ENCODE results near the gene FMO1.
A peak's percentile ranks its signal among the peaks of the same experiment; 100 is the strongest.
"Not testable (repeated sequence)": the region's sequence is repeated elsewhere in the genome, so short reads cannot be mapped to it uniquely, and the experiment has no call there.

FMO1 gene

DNA sequence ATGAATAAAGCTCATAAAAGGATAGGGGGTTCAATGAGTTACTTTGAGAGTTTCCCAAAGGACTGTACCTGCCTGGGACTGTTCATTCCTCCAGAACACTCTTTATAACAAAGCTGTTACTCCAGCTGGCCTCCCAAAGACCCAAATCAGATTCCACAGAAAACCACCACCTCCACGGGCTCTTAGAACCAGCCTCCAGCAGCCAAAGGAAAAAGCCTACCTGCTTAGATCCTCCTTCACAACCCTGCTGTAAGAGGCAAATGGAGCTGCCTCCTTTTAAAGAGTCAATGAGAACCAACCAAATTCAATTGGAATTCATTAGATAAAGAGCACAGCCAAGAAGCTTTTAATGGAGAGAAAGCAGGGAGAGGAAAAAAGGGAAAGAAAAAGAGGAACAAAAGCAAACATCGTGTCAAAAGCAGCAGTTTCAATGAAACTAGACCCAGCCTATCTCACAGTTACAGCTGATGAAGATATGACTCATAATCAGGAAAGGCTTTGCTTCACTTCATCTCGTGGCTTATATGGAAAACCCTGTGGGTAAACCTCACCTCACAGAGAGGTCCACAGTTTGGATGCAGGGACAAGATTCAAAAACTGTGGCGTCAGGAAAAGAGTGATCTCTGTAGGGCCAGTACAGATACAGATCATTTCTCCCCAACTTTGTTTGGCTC, 37.9 kb downstream of the FMO1 start:
- peak; percentile 9 for DNase-seq

GRCh38 chr1:171290621-171291020, 42.3 kb downstream of the FMO1 start:
- no peak for DNase-seq

- DNase-seq = no peak
Observed at GRCh38 chr1:171292799-171293198, 44.5 kb downstream of the FMO1 start.

- not testable (repeated sequence) for DNase-seq
Observed at GRCh38 chr1:171295383-171295782, 47.1 kb downstream of the FMO1 start.

DNA sequence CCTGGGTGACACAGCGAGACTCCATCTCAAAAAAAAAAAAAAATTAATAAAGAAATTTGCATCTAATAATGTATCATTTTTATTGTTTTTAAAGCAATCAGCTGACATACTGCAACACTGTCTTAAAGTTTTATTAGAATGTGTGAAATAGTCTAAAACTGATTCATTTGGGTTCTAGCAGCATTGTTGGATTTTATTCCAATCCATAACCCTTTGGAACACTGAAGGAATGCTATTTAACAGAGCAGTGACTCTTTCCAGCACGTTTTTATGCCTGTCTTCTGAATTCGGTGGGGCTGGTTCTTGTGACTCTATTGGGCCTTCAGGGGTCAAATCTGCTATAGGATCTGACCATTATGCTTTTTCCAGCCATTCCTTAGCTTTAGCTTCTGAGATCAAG, 47.5 kb downstream of the FMO1 start:
- DNase-seq = no peak

GRCh38 chr1:171296897-171297296, 48.6 kb downstream of the FMO1 start:
- DNase-seq = no peak

DNA sequence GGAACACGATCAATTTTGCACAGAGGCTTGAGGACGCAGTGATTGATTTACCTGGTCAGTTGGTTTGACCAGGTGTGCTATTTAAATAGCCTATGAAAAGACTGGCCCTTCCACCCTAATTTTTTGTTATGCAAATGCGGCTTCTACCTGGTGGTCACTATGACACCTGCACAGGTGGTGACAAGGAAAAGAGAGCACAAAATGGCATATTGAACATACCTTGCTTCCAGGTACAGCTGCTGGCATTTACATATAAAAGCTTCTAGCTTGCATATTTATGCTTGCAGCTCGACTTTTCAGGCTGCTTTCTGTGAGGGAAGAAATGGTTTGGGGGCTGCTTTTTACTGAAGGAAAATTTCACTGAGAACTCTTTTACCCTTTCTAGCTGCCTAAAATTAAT, 50.4 kb downstream of the FMO1 start:
- DNase-seq = no peak

GRCh38 chr1:171299342-171299741, 51.0 kb downstream of the FMO1 start:
- no peak for DNase-seq

DNA sequence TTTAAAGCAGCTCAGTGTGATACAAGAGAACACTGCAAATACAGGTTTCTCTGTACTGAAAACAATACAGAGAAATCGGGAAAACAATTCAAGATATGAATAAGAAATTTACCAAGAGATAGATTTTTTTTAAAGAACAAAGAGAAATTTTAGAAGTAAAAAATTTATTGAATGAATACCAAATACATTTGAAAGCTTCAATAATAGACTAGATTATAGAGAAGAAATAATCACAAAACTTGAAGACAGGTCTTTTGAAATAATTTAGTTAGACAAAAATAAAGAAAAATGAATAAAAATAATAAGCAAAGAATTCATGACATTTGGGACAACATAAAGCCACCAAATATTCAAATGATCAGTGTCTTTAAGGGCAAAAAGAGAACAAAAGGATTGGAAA, 52.1 kb downstream of the FMO1 start:
- no peak for DNase-seq

DNA sequence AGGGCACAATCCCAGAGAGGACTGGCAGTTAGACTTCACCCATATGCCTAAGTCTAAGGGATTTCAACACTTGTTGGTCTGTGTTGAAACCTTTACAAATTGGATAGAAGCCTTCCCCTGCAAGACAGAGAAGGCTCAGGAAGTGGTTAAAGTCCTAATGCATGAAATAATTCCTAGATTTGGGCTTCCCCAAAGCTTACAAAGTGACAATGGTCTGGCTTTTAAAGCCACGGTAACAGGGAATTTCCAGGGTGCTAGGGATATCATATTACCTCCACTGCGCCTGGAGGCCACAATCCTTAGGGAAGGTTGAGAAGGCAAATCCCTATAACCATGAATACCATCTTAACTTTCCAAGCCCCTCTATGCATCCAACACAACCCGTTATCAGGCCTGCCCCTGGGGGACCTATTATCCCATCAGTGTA, 62.4 kb downstream of the FMO1 start:
- peak; percentile 11 for DNase-seq

GRCh38 chr1:171311771-171312558, 63.7 kb downstream of the FMO1 start:
- DNase-seq = no peak

- DNase-seq = no peak
Observed at GRCh38 chr1:171313319-171313834, 65.1 kb downstream of the FMO1 start.

DNA sequence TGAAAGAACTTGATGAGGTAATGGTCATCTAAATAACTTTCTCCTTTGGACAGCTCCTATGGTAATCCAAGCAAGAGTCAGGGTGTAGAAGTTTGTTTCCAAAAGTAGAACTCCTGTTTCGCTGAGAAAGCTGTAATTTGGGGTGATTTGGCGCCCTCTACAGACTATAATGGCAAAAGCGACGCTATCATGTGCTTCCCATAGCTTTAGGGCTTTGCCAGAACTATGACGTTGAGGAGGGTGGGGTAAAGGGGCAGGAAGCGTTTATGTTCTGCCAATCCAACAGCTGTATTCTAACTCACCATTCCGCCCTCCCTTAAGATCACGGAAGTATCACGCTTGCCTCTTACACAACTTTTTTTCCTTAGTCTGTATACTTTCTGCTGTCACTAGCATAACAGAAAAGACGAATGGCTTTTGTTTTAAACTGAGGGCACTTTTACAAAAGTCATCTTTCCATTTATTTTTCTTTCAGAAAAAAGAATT, 65.6 kb downstream of the FMO1 start, which contains the start of gene FMO4:
Gene FMO4 (plus strand): TSS at position 349 of the 486 bp plus-strand sequence. CDS start 5,643 bp downstream, outside the sequence.
- DNase-seq = peak; percentile 97

GRCh38 chr1:171329251-171329650, 81.0 kb downstream of the FMO1 start:
- DNase-seq = no peak

DNA sequence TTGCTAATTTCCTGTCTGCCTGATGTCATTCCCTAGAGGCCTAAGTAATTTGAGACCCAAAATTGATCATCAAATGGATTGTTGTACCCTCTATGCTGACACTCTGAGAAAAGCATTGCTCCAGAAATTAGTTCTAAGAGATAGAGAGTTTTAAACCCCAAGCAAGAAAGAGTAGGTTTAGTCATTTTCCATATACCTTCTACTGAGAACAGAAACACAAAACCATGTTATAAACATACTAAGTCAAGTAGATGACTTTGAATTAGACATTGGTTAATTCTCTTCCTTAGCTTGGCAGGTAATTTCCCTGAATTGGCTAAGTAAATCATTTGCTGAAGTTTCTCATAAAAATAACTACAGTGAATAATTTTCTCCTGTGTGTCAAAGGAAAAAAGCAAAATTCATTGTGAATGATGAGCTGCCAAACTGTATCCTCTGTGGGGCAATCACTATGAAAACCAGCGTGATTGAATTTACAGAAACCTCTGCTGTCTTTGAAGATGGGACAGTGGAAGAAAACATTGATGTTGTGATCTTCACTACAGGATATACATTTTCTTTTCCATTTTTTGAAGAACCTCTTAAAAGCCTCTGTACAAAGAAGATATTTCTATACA, 85.8 kb downstream of the FMO1 start:
- no peak for DNase-seq
